DMS153 (cell line): ENCODE measurements around the gene TMEM115.

Experiments used
- DNase-seq: peaks from one replicate; lab custom pipeline; 2025; lab: John Stamatoyannopoulos, UW

Gene TMEM115

GRCh38 chr3:50351323-50351697, 8.0 kb downstream of the TMEM115 start:
- no peak for DNase-seq

GRCh38 chr3:50350527-50351322, 8.6 kb downstream of the TMEM115 start, which contains the start of the genes CYB561D2 and NPRL2:
Gene CYB561D2 (plus strand): TSS chr3:50350862. CDS start chr3:50351434, 572 bp downstream.
Gene NPRL2 (minus strand): TSS chr3:50350775. CDS start chr3:50350652, 123 bp downstream.
- peak; percentile 71 for DNase-seq

- no peak for DNase-seq
These were observed 9.2 kb downstream of the TMEM115 start for GRCh38 chr3:50350213-50350526.

GRCh38 chr3:50347187-50347813, 12.0 kb downstream of the TMEM115 start:
- DNase-seq: peak; percentile 53

GRCh38 chr3:50345586-50346234, 13.6 kb downstream of the TMEM115 start, which contains the start of gene ZMYND10:
Gene ZMYND10 (minus strand): TSS chr3:50345732. CDS start chr3:50345579, 153 bp downstream.
- no peak for DNase-seq

GRCh38 chr3:50345008-50345407, 14.3 kb downstream of the TMEM115 start:
- no peak for DNase-seq

- DNase-seq: no peak
These were observed 16.3 kb downstream of the TMEM115 start for GRCh38 chr3:50342813-50343633.

GRCh38 chr3:50341996-50342650, 17.2 kb downstream of the TMEM115 start:
- DNase-seq: no peak

- DNase-seq: no peak
These were observed 17.8 kb downstream of the TMEM115 start for GRCh38 chr3:50341537-50341936.

- DNase-seq: no peak
These were observed 18.6 kb downstream of the TMEM115 start, which contains the start of gene RASSF1 for GRCh38 chr3:50340448-50341329. Gene RASSF1 (minus strand): TSS chr3:50340836. CDS start chr3:50340805, 31 bp downstream.

- DNase-seq: no peak
These were observed 19.2 kb downstream of the TMEM115 start for GRCh38 chr3:50340147-50340447.

GRCh38 chr3:50339485-50340146, 19.7 kb downstream of the TMEM115 start:
- no peak for DNase-seq

- DNase-seq: no peak
These were observed 20.4 kb downstream of the TMEM115 start for GRCh38 chr3:50338965-50339364.

GRCh38 chr3:50337175-50337861, 22.0 kb downstream of the TMEM115 start:
- DNase-seq: peak; percentile 92

GRCh38 chr3:50336452-50337174, 22.7 kb downstream of the TMEM115 start:
- no peak for DNase-seq

GRCh38 chr3:50334339-50335075, 24.8 kb downstream of the TMEM115 start:
- no peak for DNase-seq

GRCh38 chr3:50333744-50334328, 25.5 kb downstream of the TMEM115 start:
- no peak for DNase-seq
